GM12801 (cell line): Measurements from ENCODE around the gene RARG.

ENCODE experiments used
- TF ChIP-seq, protein P1 (sequence below): IDR thresholded peaks from one replicate; pipeline ENCODE4 v1.5.1; 2011; ENCODE audit warnings: control low read depth; ENCODE audit not compliant: insufficient read length; ENCODE audit errors: extremely low read depth

The RARG gene

DNA sequence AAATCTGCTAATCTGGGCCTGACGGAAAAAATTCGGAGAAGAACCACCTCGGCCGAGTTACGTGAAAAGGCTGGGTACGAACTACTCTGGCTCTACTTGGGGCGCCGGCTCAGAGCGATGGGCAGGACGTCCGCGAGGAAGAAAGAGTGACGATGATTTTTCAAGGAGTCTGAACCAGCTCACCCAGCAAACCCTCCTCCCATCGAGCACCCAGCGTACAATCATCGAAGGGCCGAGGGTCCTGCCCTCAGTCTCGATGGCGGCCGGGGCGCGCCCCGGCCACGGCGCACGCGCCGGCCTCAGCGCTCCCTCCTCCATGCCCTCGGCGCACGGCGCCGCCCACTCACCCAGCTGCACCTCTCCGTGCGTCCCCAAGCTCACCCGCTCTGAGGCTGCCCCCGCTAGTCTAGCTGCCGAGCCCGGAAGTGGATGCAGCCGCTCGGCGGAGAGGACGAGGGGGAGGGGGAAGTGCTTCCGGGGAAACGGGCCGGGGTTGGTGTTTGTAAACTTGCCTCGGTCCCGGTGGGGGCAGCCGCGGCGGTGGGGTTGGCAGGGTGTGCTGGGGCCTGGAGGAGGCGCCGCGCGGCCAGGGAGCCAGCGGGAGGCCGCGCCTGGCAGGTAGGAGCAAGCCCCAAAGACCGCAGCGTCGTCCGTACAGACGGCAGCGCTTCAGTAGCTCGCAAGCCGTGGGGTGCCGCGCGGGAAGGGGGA is 51.6 kb downstream of the RARG start, which contains the start of the genes CSAD and ZNF740:
Gene CSAD (minus strand): TSS at position 706 of the 711 bp plus-strand sequence. CDS start 7,455 bp downstream, outside the sequence.
Gene ZNF740 (plus strand): TSS at position 503 of the 711 bp plus-strand sequence. CDS start 1,262 bp downstream, outside the sequence.
- TF ChIP-seq, protein P1, sequence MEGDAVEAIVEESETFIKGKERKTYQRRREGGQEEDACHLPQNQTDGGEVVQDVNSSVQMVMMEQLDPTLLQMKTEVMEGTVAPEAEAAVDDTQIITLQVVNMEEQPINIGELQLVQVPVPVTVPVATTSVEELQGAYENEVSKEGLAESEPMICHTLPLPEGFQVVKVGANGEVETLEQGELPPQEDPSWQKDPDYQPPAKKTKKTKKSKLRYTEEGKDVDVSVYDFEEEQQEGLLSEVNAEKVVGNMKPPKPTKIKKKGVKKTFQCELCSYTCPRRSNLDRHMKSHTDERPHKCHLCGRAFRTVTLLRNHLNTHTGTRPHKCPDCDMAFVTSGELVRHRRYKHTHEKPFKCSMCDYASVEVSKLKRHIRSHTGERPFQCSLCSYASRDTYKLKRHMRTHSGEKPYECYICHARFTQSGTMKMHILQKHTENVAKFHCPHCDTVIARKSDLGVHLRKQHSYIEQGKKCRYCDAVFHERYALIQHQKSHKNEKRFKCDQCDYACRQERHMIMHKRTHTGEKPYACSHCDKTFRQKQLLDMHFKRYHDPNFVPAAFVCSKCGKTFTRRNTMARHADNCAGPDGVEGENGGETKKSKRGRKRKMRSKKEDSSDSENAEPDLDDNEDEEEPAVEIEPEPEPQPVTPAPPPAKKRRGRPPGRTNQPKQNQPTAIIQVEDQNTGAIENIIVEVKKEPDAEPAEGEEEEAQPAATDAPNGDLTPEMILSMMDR = no peak

DNA sequence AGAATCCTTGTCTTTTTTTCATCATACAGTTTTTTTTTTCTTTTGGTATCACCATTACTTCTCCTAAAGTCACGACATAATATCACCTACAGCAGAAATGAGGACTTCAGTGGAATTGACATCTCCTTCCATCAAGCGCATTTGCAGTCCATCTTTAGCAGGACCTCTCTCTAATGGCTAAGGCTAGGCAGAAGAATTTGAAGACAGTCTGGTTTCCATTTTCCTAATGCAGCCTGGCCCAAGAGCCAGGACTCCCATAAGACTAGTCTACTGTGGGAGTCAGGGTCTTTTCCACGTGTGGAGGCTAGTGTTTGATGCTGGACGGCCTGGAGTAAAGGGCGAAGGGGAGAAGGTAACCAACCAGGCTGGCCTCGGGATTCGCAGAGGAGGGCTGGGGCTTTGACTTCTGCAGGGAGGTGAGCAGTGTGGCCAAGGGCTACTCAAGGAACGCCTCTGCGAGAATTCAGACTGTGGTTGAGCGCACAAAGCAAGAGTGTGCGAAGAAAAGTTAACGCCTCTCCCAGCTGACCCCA is 52.3 kb downstream of the RARG start:
- TF ChIP-seq, protein P1 = no peak

DNA sequence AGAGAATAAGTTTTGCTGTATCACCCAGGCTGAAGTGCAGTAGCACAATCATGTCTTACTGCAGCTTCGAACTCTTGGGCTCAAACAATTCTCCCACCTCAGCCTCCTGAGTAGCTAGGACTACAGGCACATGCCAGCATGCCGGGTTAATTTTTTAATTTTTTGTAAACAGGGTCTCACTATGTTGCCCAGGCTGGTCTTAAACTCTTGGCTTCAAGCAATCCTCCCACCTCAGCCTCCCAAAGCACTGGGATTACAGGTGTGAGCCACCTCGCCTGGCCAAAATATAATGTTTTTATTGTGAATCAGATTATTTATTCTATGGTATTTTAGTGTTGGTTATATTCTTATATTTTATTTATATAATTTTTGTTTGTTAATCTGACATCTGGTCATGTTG is 55.3 kb downstream of the RARG start:
- TF ChIP-seq, protein P1 = no peak

DNA sequence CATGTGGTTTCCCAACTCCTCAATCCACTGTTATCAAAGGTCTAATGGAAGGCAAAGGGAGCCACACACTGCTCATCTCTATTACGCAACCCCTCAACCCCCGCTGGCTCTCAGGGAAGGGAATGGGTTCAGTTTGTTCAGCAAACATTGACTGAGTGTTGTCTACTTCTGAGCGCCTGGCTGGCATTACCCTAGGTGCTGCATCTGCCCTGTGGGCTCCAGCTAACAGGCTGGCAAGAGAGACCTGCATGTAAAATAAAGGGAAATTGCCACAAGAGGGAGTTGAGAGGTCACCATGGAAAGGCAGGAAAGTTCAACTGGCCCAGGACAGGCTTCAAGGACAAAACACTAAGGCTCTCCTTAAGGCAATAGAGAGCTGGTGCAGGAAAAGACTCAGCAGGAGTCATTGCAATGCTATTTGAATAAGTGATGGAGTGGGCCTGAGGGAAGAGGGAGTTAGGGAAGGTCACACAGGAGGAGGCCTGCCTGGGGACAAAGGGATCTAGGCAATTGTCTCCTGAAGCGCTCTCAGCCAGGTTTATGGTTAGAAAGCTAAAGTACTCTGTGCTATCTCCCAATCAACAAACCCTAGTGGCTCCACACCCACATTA is 57.0 kb downstream of the RARG start:
- TF ChIP-seq, protein P1 = no peak

DNA sequence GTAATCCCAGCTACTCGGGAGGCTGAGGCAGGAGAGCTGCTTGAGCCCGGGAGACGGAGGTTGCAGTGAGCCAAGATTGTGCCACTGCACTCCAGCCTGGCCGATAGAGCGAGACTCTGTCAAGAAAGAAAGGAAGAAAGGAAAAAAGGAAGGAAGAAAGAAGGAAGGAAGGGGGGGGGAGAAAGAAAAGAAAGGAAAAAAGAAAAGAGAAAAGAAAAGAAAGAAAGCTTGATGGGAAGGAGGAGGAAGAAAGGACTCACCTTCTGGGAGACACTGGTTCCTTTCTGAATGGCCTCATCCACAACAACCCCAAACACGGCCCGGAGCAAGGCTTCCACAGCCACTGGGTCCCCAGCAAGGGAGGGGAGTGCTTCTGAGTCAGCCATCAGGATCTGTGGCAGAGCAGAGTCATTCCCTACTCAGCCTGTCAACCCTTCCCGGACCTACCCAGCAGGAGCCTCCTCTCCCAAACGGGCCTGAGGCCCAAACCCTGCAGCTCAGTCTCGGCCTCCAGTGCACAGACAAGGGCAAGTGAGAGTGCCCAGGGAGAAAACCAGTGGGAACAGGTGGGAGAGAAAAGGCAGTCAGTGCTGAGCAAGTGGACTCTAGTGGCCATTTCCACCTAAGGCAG is 58.8 kb downstream of the RARG start:
- TF ChIP-seq, protein P1 = no peak

DNA sequence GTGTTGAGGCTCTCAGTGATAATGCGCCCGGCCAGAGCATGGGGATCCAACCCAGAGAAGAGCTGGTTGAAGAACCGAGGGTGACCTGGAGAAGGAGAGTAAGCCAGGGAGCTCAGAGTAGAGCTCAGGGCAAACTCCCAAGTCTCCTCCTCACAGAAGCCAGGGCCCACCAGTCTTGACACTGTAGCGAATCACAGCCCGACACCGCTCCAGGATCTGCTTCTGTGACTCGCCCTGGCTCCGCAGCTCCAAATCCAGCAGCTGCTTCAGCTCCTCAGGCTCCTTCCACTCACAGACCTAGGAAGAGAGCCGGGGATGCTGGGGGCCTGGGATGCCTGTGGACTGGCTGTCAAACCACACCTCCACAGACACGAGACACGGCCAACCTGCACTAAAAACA is 59.7 kb downstream of the RARG start:
- TF ChIP-seq, protein P1 = no peak

DNA sequence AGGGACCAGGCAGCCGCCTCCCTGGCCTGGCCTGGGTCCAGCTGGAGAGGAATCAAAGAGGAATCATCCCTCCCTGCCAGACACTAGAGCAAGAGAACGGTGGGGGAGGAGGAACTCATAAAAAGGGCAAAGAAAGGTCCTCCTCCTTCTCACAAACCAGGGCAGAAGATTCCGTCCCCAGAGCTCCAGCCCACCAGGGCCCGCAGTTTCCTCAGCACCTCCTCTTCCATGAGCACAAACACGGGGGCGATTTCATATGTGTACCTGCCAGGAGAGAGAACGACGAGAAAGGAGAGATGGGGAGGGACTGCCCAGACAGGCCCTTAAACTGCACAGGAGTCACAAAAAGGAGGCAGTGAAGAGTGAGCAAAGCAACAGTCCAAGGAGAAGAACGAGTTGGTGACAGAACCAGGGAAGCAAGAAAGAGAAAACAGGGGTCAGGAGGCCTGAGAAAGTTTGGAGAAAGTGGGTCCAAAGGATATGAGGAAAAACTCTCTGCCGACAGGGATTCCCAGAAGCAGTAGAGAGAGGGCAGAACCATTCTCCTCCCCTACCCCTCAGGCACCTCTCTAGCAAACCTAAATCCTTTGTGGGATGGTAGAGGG is 60.2 kb downstream of the RARG start:
- TF ChIP-seq, protein P1 = no peak
